B cell (primary cell): ENCODE results near the gene SIPA1. TPM values are rescaled to one million over a fixed set of nuclear protein-coding genes. Genes with fewer than 3 reads are reported as not detected.
A peak's percentile ranks its signal among the peaks of the same experiment; 100 is the strongest.

Experiments
- ATAC-seq: fragments of 200-7000 bp; cut with Tn5 transposase; one replicate; pipeline ENCODE4 v1.10.0; 2021; ENCODE audit warnings: low read depth, mild to moderate bottlenecking, moderate number of reproducible peaks, moderate library complexity
- CTCF ChIA-PET: fragments of 350-600 bp; sonication (Branson Sonifier 250); formaldehyde crosslinking; loops from one replicate; lab custom pipeline; 2021; ENCODE audit warnings: antibody characterized with exemption, inconsistent platforms; lab: Charles Lee
- POLR2A ChIA-PET: fragments of 350-600 bp; sonication (Branson Sonifier 250); formaldehyde crosslinking; loops from one replicate; lab custom pipeline; 2021; ENCODE audit warnings: antibody characterized with exemption; lab: Charles Lee
- DNase-seq: peaks from one replicate; pipeline ENCODE4 v3.0.0; 2013
- H2AFZ ChIP-seq: 2 replicates; pipeline ENCODE4 v1.6.1; 2012; ENCODE audit warnings: mild to moderate bottlenecking, low read depth, low read length; ENCODE audit not compliant: insufficient read depth, poor library complexity, severe bottlenecking
- H3K27ac ChIP-seq, 2 donors: 1 replicate in 1 of 2; 2 replicates in 1 of 2; pipeline ENCODE4 v1.5.1; 2012 to 2013; ENCODE audit warnings: low read length in 2 of 2, mild to moderate bottlenecking in 2 of 2, moderate library complexity in 1 of 2
- H3K27me3 ChIP-seq, 4 experiments: fragments of 200-600 bp in 1 of 4; sonication (generic) in 1 of 4; replicated peaks in 1 of 4; 1 replicate in 2 of 4; 2 replicates in 2 of 4; pipeline versions ENCODE4 v1.6.1 to v1.7.0; 2013 to 2016; ENCODE audit warnings: low read length in 3 of 4, mild to moderate bottlenecking in 2 of 4, mixed read lengths in 1 of 4, moderate library complexity in 1 of 4; ENCODE audit not compliant: insufficient read depth in 4 of 4, control insufficient read depth in 3 of 4; ENCODE audit errors: control extremely low read depth in 1 of 4
- H3K36me3 ChIP-seq, 2 experiments: replicated peaks in 1 of 2; 1 replicate in 1 of 2; 2 replicates in 1 of 2; pipeline versions ENCODE4 v1.6.1 to v1.7.1; 2013; ENCODE audit warnings: low read length in 1 of 2; ENCODE audit not compliant: insufficient read depth in 2 of 2, control insufficient read depth in 1 of 2; ENCODE audit errors: control extremely low read depth in 1 of 2, extremely low read depth in 1 of 2
- H3K4me1 ChIP-seq, 2 donors: fragments of 200-600 bp in 1 of 2; sonication (generic) in 1 of 2; 1 replicate in 1 of 2; 2 replicates in 1 of 2; pipeline versions ENCODE4 v1.5.1 to v1.6.1; 2013 to 2017; ENCODE audit warnings: low read length in 2 of 2; ENCODE audit not compliant: control insufficient read depth in 2 of 2, insufficient read depth in 2 of 2
- H3K4me2 ChIP-seq: replicated peaks from 2 replicates; pipeline ENCODE3; 2012; ENCODE audit warnings: mild to moderate bottlenecking, low read depth, low read length; ENCODE audit not compliant: poor library complexity, severe bottlenecking
- H3K4me3 ChIP-seq, 5 experiments: fragments of 200-600 bp in 1 of 5; sonication (generic) in 1 of 5; 1 replicate in 3 of 5; 2 replicates in 2 of 5; pipeline versions ENCODE4 v1.5.1 to v1.7.0; 2011 to 2016; ENCODE audit warnings: low read length in 4 of 5, mild to moderate bottlenecking in 4 of 5, low read depth in 2 of 5, control low read depth in 1 of 5, moderate library complexity in 1 of 5; ENCODE audit not compliant: insufficient read depth in 1 of 5; ENCODE audit errors: control extremely low read depth in 1 of 5, extremely low read depth in 1 of 5
- H3K79me2 ChIP-seq: fragments of 200-600 bp; sonication (generic); one replicate; pipeline ENCODE4 v1.6.0; 2016; ENCODE audit warnings: low read length; ENCODE audit not compliant: control insufficient read depth, insufficient read depth
- H3K9ac ChIP-seq: fragments of 200-600 bp; sonication (generic); 2 replicates; pipeline ENCODE4 v1.6.1; 2017; ENCODE audit warnings: mild to moderate bottlenecking, low read length, moderate library complexity
- H3K9me3 ChIP-seq, 3 donors: one replicate each; pipeline versions ENCODE4 v1.6.1 to v1.7.1; 2013; ENCODE audit warnings: low read length in 2 of 3; ENCODE audit not compliant: control insufficient read depth in 2 of 3, insufficient read depth in 1 of 3; ENCODE audit errors: control extremely low read depth in 1 of 3
- H4K20me1 ChIP-seq: 2 replicates; pipeline ENCODE4 v1.6.0; 2012; ENCODE audit warnings: mild to moderate bottlenecking, low read length; ENCODE audit not compliant: insufficient read depth, control insufficient read depth, poor library complexity, severe bottlenecking
- H3K27ac Mint-ChIP-seq: one replicate; pipeline ENCODE4 v1.8.0; 2021; ENCODE audit warnings: mixed read lengths
- H3K27me3 Mint-ChIP-seq: one replicate; pipeline ENCODE4 v1.8.0; 2021; ENCODE audit warnings: mixed read lengths
- H3K4me1 Mint-ChIP-seq: one replicate; pipeline ENCODE4 v1.8.0; 2021; ENCODE audit warnings: mixed read lengths
- H3K4me3 Mint-ChIP-seq: one replicate; pipeline ENCODE4 v1.8.0; 2021; ENCODE audit warnings: mixed read lengths
- H3K9me3 Mint-ChIP-seq: one replicate; pipeline ENCODE4 v1.8.0; 2022; ENCODE audit warnings: mixed read lengths; ENCODE audit not compliant: insufficient read depth
- CTCF ChIP-seq: fragments of 200-600 bp; IDR thresholded peaks from one replicate; pipeline ENCODE4 v1.8.0; 2022; ENCODE audit warnings: antibody characterized with exemption, mild to moderate bottlenecking
- EZH2 ChIP-seq: IDR thresholded peaks from 2 replicates; pipeline ENCODE4 v1.6.1; 2012; ENCODE audit warnings: borderline replicate concordance, low read depth, mild to moderate bottlenecking, moderate library complexity, low read length; ENCODE audit not compliant: insufficient read depth, poor library complexity, severe bottlenecking
- WGBS: methylation state at CpG from one replicate; pipeline ENCODE4 v1.1.5; 2013; ENCODE audit warnings: missing lambda C conversion rate; ENCODE audit not compliant: insufficient coverage; 5-methylcytosine and 5-hydroxymethylcytosine counted together
- intact Hi-C: fragments of 100-400 bp; cut with micrococcal nuclease; formaldehyde crosslinking; loops from one replicate; pipeline ENCODE4 v1.10.0; 2022
- polyA plus RNA-seq: library from polyadenylated mRNA; depleted of rRNA; stranded (reverse); fragments of >200 nt; gene quantifications from 2 replicates; pipeline ENCODE4 v1.2.3, GENCODE V29; 2012
- total RNA-seq, 2 donors: library from RNA; stranded (reverse); fragments of 120-200 nt in 1 of 2; gene quantifications; 1 replicate in 1 of 2; 2 replicates in 1 of 2; pipeline versions ENCODE4 v1.2.3 to v1.2.4, GENCODE V29; 2013 to 2022

Gene SIPA1
- total and polyA plus RNA-seq, 2 donors (not counting 1 experiment from before 2014, with no cell fraction given), result 314 to 448 TPM

- Histone ChIP-seq H3K79me2 (peaks cover 73% of the 10 kb centered on the region), H3K36me3 (peaks cover 0 to 87% of the 10 kb centered on the region in 2 experiments), H3K27ac (no peak overlapping the region), H3K4me2 (peak overlapping the region; percentile 56), H3K4me3 (no peak overlapping the region), H3K27me3 (no peaks in the 10 kb centered on the region), H2AFZ (no peak overlapping the region), H3K9ac (no peak overlapping the region), H3K9me3 (no peaks in the 10 kb centered on the region), H4K20me1 (peaks cover 34% of the 10 kb centered on the region), H3K4me1 (peaks cover 6 to 11% of the 10 kb centered on the region in 2 donors)
- H3K4me1 Mint-ChIP-seq, result peaks cover 12% of the 10 kb centered on the region
- intact Hi-C loops, result loop anchor here (1.0 kb wide), 5 partner anchors 13 to 364 kb away; partner anchors contain the start of gene SIPA1
- DNase-seq, result peak; percentile 84
- TF ChIP-seq CTCF (peak; percentile 83), EZH2 (no peak)
- H3K4me3 Mint-ChIP-seq, result no peak overlapping the region
- no peaks in the 10 kb centered on the region for H3K27me3 Mint-ChIP-seq
- H3K27ac Mint-ChIP-seq, result peak overlapping the region; percentile 5
- peak; percentile 95 for ATAC-seq
- WGBS, result 74% methylated on average over 28 of the region's 30 CpGs
- no peaks in the 10 kb centered on the region for H3K9me3 Mint-ChIP-seq
- ChIA-PET POLR2A (interaction anchor here (1.1 to 2.1 kb wide), 7 partner anchors 11 to 86 kb away, joined by 3 to 13 read pairs (median 5); partner anchors contain the start of genes KAT5, PCNX3, RELA and SIPA1), CTCF (interaction anchor here (0.6 to 6.7 kb wide), 38 partner anchors 8 to 363 kb away, joined by 3 to 86 read pairs (median 5); partner anchors contain the start of genes AP5B1, CCDC85B, KAT5 and PCNX3)
Observed at GRCh38 chr11:65625628-65626342, 12.1 kb upstream of the SIPA1 start.

- peaks cover 35% of the 10 kb centered on the region for H4K20me1 ChIP-seq
- H3K9me3 ChIP-seq, result no peaks in the 10 kb centered on the region
- no peak overlapping the region for H3K9ac ChIP-seq
- TF ChIP-seq CTCF (no peak), EZH2 (no peak)
- no peak for DNase-seq
- Mint-ChIP-seq H3K27me3 (no peaks in the 10 kb centered on the region), H3K27ac (no peak overlapping the region), H3K9me3 (no peaks in the 10 kb centered on the region), H3K4me3 (no peak overlapping the region), H3K4me1 (peaks cover 9% of the 10 kb centered on the region)
- POLR2A ChIA-PET, result interaction anchor here (1.6 to 2.1 kb wide), 3 partner anchors 10 to 84 kb away, joined by 7 to 13 read pairs (median 10); partner anchors contain the start of genes KAT5 and SIPA1
- peaks cover 78% of the 10 kb centered on the region for H3K79me2 ChIP-seq
- CTCF ChIA-PET, result interaction anchor here (1.4 to 6.7 kb wide), 13 partner anchors 10 to 263 kb away, joined by 4 to 86 read pairs (median 12); partner anchors contain the start of genes CCDC85B, KAT5, PCNX3 and RELA
- H2AFZ ChIP-seq, result no peak overlapping the region
- H3K4me2 ChIP-seq, result no peak overlapping the region
- H3K27ac ChIP-seq, result no peak overlapping the region
- intact Hi-C loops, result no loop called here
- no peak overlapping the region for H3K4me3 ChIP-seq
- H3K4me1 ChIP-seq, result peaks cover 6 to 11% of the 10 kb centered on the region in 2 donors
- H3K27me3 ChIP-seq, result no peaks in the 10 kb centered on the region
- no peak for ATAC-seq
- WGBS, result 95% methylated on average over 10 of the region's 13 CpGs
- H3K36me3 ChIP-seq, result peaks cover 0 to 84% of the 10 kb centered on the region in 2 experiments
Observed at GRCh38 chr11:65627202-65627601, 10.7 kb upstream of the SIPA1 start.
